22Rv1 (cell line): ENCODE measurements around the gene CAPN2.

Experiments
- CTCF ChIP-seq: fragments of 450-650 bp; IDR thresholded peaks from 2 replicates; pipeline ENCODE4 v1.5.1; 2017; ENCODE audit warnings: mild to moderate bottlenecking
- ZFX ChIP-seq: fragments of 450-650 bp; IDR thresholded peaks from 2 replicates; pipeline ENCODE4 v1.6.1; 2017; ENCODE audit warnings: antibody characterized with exemption, borderline replicate concordance

GRCh38 chr1:223708001-223708359 is 4.4 kb upstream of the CAPN2 start:
- no peak for TF ChIP-seq CTCF
- TF ChIP-seq ZFX: no peak
